Gastroesophageal sphincter (tissue), 4 donors: ENCODE results near the gene APBB1. TPM values are rescaled to one million over a fixed set of nuclear protein-coding genes. Genes with fewer than 3 reads are reported as not detected.
"Not testable (repeated sequence)": the region's sequence is repeated elsewhere in the genome, so short reads cannot be mapped to it uniquely, and the experiment has no call there.

ENCODE experiments used
- ATAC-seq: fragments of 150-250 bp; one replicate; pipeline ENCODE4 v1.9.1; 2016; ENCODE audit warnings: mild to moderate bottlenecking, moderate library complexity
- H3K27ac ChIP-seq, 4 donors: fragments of 200-600 bp; sonication (generic) in 3 of 4; 1 replicate in 3 of 4; 2 replicates in 1 of 4; pipeline ENCODE4 v1.5.1; 2016 to 2019
- H3K27me3 ChIP-seq: fragments of 200-600 bp; sonication (generic); one replicate; pipeline ENCODE4 v1.5.1; 2019
- H3K36me3 ChIP-seq, 2 donors: fragments of 200-600 bp; sonication (generic); one replicate each; pipeline ENCODE4 v1.5.1; 2019; ENCODE audit warnings: control low read depth in 1 of 2
- H3K4me1 ChIP-seq, 3 donors: fragments of 200-600 bp; sonication (generic); 1 replicate in 2 of 3; 2 replicates in 1 of 3; pipeline ENCODE4 v1.5.1; 2016 to 2019; ENCODE audit warnings: control low read depth in 2 of 3
- H3K4me3 ChIP-seq, 2 donors: fragments of 200-600 bp; sonication (generic); one replicate each; pipeline ENCODE4 v1.5.1; 2019; ENCODE audit warnings: mild to moderate bottlenecking in 1 of 2, moderate library complexity in 1 of 2
- H3K9me3 ChIP-seq, 3 donors: fragments of 200-600 bp; sonication (generic); one replicate each; pipeline ENCODE4 v1.5.1; 2017 to 2019; ENCODE audit warnings: control low read depth in 2 of 3
- CTCF ChIP-seq, 4 experiments: fragments of 200-600 bp in 2 of 4; fragments of 450-650 bp in 2 of 4; sonication (generic) in 1 of 4; IDR thresholded peaks; one replicate each; pipeline ENCODE4 v1.5.1; 2017 to 2019; ENCODE audit warnings: antibody characterized with exemption in 4 of 4, mild to moderate bottlenecking in 2 of 4, moderate library complexity in 2 of 4
- EP300 ChIP-seq: sonication (generic); formaldehyde crosslinking; IDR thresholded peaks from one replicate; pipeline ENCODE4 v1.6.1; 2017; ENCODE audit warnings: antibody characterized with exemption, mild to moderate bottlenecking
- POLR2A ChIP-seq, 2 donors: fragments of 450-650 bp; IDR thresholded peaks; one replicate each; pipeline ENCODE4 v1.6.1; 2017; ENCODE audit warnings: antibody characterized with exemption in 2 of 2, mild to moderate bottlenecking in 2 of 2, moderate library complexity in 1 of 2
- POLR2AphosphoS5 ChIP-seq: sonication (generic); formaldehyde crosslinking; IDR thresholded peaks from one replicate; pipeline ENCODE4 v1.6.1; 2017; ENCODE audit warnings: antibody characterized with exemption
- WGBS, 2 donors: methylation state at CpG; one replicate each; pipeline ENCODE4 v1.1.5; 2018; ENCODE audit warnings: low coverage in 1 of 2; 5-methylcytosine and 5-hydroxymethylcytosine counted together
- total RNA-seq, 4 donors: library from RNA; depleted of rRNA; stranded (reverse); fragments of >200 nt; gene quantifications; one replicate each; pipeline ENCODE4 v1.1.0, GENCODE V29; 2016

The APBB1 gene
- total RNA-seq, 4 donors from 2014 or later, result 55.9 to 149 (median 73.1) TPM

DNA sequence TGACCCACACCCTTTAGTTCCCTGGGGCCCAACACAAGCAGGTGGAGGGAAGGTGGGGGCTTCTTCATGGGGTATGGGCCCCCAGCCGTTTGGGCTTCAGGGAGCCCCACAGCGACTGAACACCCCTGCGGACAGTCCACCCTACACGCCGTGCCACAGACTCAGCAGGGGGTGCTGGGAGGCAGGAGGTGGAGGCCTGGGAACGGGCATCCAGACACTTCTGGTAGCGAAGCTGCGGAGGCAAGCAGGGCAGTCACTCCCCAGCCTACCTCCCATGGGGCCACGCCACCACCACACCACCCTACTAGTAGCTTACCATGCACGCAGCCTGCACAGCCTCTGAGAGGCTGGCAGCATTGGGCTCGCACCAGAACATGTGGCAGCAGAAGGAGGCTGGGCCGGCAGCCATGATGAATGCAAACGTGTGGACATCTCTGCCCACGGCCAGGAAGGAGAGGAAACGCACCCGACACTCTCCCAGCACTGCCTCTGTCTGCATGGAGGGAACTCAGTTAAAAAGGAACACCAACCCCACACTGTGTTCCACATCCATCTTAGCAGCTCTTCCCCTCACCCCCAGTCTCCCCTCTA lies 23.3 kb downstream of the APBB1 start:
- peaks cover 0 to 69% of the 10 kb centered on the region in 2 donors for H3K36me3 ChIP-seq
- TF ChIP-seq CTCF (IDR thresholded peaks at IDR 0.05), result no peak
- TF ChIP-seq EP300, result no peak
- TF ChIP-seq POLR2A (IDR thresholded peaks at IDR 0.05), result no peak
- TF ChIP-seq POLR2AphosphoS5, result no peak
- no peaks in the 10 kb centered on the region for H3K9me3 ChIP-seq
- H3K27me3 ChIP-seq, result no peaks in the 10 kb centered on the region
- H3K4me3 ChIP-seq, result no peak overlapping the region
- no CpG with 5 or more reads among the region's 16 CpGs for WGBS, 2 donors
- no peak overlapping the region for H3K27ac ChIP-seq
- ATAC-seq, result no peak
- peaks cover 0 to 31% (median 12%) of the 10 kb centered on the region in 3 donors for H3K4me1 ChIP-seq

DNA sequence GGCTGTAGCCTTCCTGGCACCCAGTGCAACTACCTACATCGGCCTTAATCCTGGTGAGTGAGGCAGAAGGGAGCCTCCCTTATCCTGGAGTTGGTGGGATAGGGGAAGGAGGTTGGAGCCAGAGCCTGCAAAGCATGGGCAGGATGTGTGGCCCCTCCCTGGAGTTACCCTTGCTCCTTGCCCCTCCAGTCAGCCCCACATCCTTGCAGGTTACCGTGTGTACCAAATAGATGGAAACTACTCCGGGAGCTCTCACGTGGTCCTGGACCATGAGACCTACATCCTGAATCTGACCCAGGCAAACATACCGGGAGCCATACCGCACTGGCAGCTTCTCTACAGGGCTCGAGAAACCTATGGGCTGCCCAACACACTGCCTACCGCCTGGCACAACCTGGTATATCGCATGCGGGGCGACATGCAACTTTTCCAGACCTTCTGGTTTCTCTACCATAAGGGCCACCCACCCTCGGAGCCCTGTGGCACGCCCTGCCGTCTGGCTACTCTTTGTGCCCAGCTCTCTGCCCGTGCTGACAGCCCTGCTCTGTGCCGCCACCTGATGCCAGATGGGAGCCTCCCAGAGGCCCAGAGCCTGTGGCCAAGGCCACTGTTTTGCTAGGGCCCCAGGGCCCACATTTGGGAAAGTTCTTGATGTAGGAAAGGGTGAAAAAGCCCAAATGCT lies 24.8 kb downstream of the APBB1 start:
- no peaks in the 10 kb centered on the region for H3K9me3 ChIP-seq
- no CpG with 5 or more reads among the region's 16 CpGs for WGBS, 2 donors
- TF ChIP-seq POLR2AphosphoS5, result peak; percentile 3
- TF ChIP-seq POLR2A (IDR thresholded peaks at IDR 0.05), result no peak
- no peak for TF ChIP-seq EP300
- TF ChIP-seq CTCF (IDR thresholded peaks at IDR 0.05), result no peak
- peaks cover 0 to 38% (median 12%) of the 10 kb centered on the region in 3 donors for H3K4me1 ChIP-seq
- no peak for ATAC-seq
- no peaks in the 10 kb centered on the region for H3K27me3 ChIP-seq
- H3K36me3 ChIP-seq, result peaks cover 0 to 54% of the 10 kb centered on the region in 2 donors
- H3K27ac ChIP-seq, result no peak overlapping the region
- no peak overlapping the region for H3K4me3 ChIP-seq

GRCh38 chr11:6392251-6392650 lies 26.6 kb downstream of the APBB1 start:
- H3K9me3 ChIP-seq, H3K27me3 ChIP-seq, H3K27ac ChIP-seq, ATAC-seq, H3K4me3 ChIP-seq: not testable (repeated sequence)
- H3K36me3 ChIP-seq, result peaks cover 0 to 36% of the 10 kb centered on the region in 2 donors
- 83 to 88% methylated on average over 1 to 2 of the region's 4 CpGs for WGBS, 2 donors
- peaks cover 0 to 26% (median 12%) of the 10 kb centered on the region in 3 donors for H3K4me1 ChIP-seq

DNA sequence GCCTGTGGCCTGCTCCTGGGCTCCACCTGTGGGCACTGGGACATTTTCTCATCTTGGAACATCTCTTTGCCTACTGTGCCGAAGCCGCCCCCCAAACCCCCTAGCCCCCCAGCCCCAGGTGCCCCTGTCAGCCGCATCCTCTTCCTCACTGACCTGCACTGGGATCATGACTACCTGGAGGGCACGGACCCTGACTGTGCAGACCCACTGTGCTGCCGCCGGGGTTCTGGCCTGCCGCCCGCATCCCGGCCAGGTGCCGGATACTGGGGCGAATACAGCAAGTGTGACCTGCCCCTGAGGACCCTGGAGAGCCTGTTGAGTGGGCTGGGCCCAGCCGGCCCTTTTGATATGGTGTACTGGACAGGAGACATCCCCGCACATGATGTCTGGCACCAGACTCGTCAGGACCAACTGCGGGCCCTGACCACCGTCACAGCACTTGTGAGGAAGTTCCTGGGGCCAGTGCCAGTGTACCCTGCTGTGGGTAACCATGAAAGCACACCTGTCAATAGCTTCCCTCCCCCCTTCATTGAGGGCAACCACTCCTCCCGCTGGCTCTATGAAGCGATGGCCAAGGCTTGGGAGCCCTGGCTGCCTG lies 27.3 kb downstream of the APBB1 start:
- Histone ChIP-seq H3K27ac (peak overlapping the region in 3 of 4 donors; percentile 91 to 96 (median 93)), H3K9me3 (no peaks in the 10 kb centered on the region), H3K36me3 (peaks cover 0 to 32% of the 10 kb centered on the region in 2 donors), H3K4me3 (peak overlapping the region in 1 of 2 donors; percentile 86), H3K27me3 (no peaks in the 10 kb centered on the region), H3K4me1 (peaks cover 0 to 22% (median 12%) of the 10 kb centered on the region in 3 donors)
- no peak for ATAC-seq
- no peak for TF ChIP-seq EP300
- WGBS, 2 donors, result 70% methylated on average over 2 of the region's 18 CpGs; no CpG with 5 or more reads in 1 of the 2 donors

DNA sequence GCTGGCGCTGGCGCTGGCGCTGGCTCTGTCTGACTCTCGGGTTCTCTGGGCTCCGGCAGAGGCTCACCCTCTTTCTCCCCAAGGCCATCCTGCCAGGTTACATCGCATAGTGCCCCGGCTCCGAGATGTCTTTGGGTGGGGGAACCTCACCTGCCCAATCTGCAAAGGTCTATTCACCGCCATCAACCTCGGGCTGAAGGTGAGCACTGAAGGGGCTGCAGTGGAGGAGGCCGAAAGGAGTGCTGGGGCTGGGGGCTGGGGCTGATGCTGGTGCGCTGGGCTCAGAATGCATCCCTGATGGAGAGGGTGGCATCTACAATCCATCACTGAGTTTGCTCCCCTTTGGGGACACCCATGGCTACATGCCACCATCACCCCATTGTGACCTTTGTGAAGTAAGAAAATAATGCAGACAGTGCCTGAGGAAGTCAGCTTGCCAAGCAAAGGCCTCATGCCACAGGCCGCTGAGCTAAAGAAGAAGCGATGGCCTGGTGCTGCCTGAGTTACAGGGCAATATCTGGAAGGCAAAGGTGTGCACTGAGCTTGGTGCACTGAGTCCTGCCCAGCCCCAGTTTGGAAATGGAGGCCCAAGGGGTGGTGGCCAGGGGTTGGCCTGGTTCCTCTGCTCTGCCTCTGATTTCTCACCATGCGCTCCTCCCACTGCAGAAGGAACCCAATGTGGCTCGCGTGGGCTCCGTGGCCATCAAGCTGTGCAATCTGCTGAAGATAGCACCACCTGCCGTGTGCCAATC lies 28.0 kb downstream of the APBB1 start:
- Histone ChIP-seq H3K9me3 (no peaks in the 10 kb centered on the region), H3K4me1 (peaks cover 0 to 22% (median 12%) of the 10 kb centered on the region in 3 donors), H3K27me3 (no peaks in the 10 kb centered on the region), H3K4me3 (peak overlapping the region; percentile 78 to 86), H3K27ac (peak overlapping the region; percentile 82 to 96 (median 92)), H3K36me3 (peaks cover 0 to 31% of the 10 kb centered on the region in 2 donors)
- no peak for ATAC-seq
- WGBS, 2 donors, result no CpG with 5 or more reads among the region's 19 CpGs
- no peak for TF ChIP-seq POLR2AphosphoS5
- no peak for TF ChIP-seq EP300
- no peak for TF ChIP-seq CTCF (IDR thresholded peaks at IDR 0.05)
- no peak for TF ChIP-seq POLR2A (IDR thresholded peaks at IDR 0.05)
